Left cardiac atrium (tissue), 4 donors: ENCODE data around the gene HERC2. TPM values are rescaled to one million over a fixed set of nuclear protein-coding genes. Genes with fewer than 3 reads are reported as not detected.

Source experiments
- ATAC-seq, 2 donors: fragments of 200-7000 bp; cut with Tn5 transposase; one replicate each; pipeline ENCODE4 v1.9.1; 2020; ENCODE audit warnings: mild to moderate bottlenecking in 2 of 2, moderate library complexity in 2 of 2
- DNase-seq: peaks from one replicate; pipeline ENCODE4 v3.0.0-alpha.2; 2020
- intact Hi-C, 2 donors: fragments of 100-400 bp; cut with DNase I; formaldehyde crosslinking; loops; one replicate each; pipeline versions ENCODE4 v1.14.1 to v1.15.1; 2022 to 2023
- total RNA-seq, 2 donors: library from RNA; stranded (reverse); fragmentation: NEBNext Ultra II Directional; extraction: Animal tissue kit (Norgen Biotek cat#: 25700); gene quantifications; one replicate each; pipeline ENCODE4 v1.2.1, GENCODE V29; 2021
- donor health status: DM: no; HTN: yes; CAD: no.
- donor health status: DM: no; HTN: yes; CAD: no; lungs with severe emphysema.
- donor health status: DM: yes; HTN: yes; CAD: no.
- donor health status: Dilated cardiomyopathy.

Gene HERC2
- total RNA-seq, 2 donors from 2014 or later = 46.5 to 46.8 TPM

- ATAC-seq = peak in 1 of 2 donors; percentile 3
- no peak for DNase-seq
- intact Hi-C loops = no loop called here
Observed at GRCh38 chr15:28109626-28110455, 212.1 kb downstream of the HERC2 start.

DNA sequence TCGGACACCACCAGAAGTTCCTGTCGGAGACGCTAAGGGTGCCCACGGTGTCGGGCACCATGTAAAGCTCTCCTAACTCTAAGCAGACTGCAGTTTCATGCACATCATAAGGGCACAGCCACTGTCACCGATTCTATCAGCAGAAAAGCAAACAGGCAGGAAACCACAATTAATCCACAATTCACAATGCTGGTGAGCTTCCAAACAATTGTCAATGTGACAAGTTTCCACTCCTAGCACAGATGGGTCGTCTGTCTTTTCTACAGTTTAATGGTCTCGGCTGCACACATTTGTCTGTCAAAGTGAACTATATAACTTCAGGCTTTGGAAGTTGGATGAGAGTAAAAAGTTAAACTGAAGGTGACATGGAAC, 214.1 kb downstream of the HERC2 start:
- no peak for ATAC-seq
- DNase-seq = no peak
- intact Hi-C loops = no loop called here

GRCh38 chr15:28107111-28107903, 214.7 kb downstream of the HERC2 start:
- ATAC-seq = peak; percentile 46 to 49
- intact Hi-C loops = no loop called here
- no peak for DNase-seq

DNA sequence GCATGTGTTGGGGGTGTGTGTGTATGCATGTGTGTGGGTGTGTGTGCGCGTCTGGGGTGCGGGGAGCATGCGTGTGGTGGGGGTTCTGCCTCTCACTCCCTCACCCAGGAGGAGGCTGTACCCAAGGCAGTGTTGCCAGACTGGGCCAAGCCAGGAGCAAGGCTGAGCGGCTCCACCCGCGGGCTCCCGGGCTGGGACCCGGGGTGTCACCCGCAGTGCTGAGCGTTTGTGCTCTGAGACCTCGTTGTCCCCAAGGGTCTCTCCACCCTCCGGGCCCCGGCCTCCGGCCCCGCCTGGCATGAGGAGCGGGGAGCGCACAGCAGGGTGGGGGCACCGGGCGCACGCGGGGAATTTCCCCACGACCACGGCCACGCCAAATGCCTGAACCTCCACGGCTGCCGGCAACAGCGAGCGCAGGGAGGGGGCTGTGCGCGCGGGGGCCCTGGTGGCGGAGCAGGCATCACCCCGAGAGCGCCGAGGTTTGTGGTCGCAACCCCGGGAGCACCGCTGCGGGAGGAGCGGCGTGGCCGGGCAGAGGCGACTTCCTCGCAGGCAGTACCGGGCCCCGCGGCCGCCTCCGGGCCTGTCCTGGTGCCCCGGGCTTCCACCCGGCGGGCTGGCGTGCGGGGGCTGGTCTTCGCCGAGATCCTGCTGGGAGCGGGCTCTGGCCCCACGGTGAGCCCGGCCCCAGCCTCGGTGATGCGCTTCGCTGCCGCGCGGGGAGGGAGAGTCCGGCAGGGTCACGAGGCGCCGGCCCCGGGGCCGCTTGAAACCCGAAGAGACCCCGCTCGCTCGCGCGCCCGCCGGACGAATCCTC, 215.5 kb downstream of the HERC2 start:
- intact Hi-C loops = no loop called here
- DNase-seq = no peak
- ATAC-seq = peak; percentile 52 to 66

GRCh38 chr15:28105793-28106192, 216.2 kb downstream of the HERC2 start:
- DNase-seq (no peak), ATAC-seq (no peak)
- intact Hi-C loops = no loop called here

DNA sequence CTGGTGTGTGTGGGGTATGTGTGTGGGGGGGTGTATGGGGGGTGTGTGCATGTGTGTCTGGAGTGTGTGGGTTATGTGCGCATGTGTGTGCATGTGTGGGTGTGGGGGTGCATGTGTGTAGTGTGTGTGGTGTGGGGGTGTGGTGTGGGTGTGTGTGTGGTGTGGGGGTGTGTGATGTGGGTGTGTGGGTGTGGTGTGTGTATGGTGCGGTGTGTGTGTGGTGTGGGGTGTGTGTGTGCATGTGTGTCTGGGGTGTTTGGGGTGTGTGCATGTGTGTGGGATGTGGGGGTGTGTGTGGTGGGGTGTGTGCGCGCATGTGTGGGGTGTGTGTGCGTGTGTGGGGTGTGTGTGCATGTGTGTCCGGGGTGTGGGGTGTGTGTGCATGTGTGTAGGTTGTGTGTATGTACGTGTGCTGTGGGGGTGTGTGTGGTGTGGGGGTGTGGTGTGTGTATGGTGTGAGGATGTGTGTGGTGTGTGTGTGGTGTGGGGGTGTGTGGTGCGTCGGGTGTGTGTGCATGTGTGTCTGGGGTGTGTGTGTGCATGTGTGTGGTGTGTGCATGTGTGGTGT, 216.7 kb downstream of the HERC2 start:
- ATAC-seq (no peak), DNase-seq (no peak)
- intact Hi-C loops = no loop called here

DNA sequence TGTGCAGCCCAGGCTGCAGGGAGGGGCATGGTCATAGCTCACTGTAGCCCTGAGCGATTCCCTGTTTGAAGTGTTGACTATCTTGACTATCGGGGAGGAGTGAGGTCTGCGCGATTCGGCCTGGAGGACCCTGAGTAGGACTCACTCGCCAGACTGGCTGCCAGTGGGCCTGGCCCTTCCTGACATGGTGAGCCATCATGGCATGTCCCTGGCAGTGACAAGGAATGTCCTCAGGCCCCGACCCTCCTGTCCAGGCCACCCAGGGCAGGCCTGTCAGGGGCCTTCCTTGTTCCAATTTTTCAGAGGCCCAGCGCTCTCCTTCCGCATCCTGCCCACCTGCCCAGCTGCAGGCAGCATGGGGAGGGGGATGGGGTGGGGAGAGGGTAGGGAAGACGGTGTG, 217.7 kb downstream of the HERC2 start:
- ATAC-seq (no peak), DNase-seq (no peak)
- intact Hi-C loops = no loop called here

DNA sequence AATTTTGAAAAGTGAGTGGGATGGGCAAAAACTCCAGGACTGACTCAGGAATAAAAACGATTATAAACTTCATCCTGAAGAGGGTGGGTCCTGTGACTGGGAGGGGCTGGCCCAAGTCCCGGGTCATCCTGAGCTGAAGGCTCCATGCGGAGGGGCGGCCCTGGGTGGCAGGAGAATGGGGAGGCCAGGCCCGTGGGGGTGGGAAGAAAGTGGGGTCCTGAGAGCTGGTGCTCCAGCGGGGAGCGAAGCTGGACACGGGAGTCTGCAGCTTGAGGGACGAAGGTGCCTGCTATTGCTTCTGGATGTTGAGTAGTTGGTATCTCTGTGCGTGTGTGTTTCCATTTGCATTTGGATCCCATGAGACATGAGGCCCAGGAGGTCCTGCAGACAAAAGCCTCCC, 218.1 kb downstream of the HERC2 start:
- no peak for DNase-seq
- intact Hi-C loops = no loop called here
- no peak for ATAC-seq

GRCh38 chr15:28101983-28102441, 220.0 kb downstream of the HERC2 start:
- ATAC-seq (no peak), DNase-seq (no peak)
- intact Hi-C loops = no loop called here

GRCh38 chr15:28101201-28101600, 220.8 kb downstream of the HERC2 start:
- intact Hi-C loops = no loop called here
- DNase-seq = no peak
- no peak for ATAC-seq

GRCh38 chr15:28100516-28101195, 221.3 kb downstream of the HERC2 start:
- no peak for DNase-seq
- intact Hi-C loops = no loop called here
- ATAC-seq = no peak

DNA sequence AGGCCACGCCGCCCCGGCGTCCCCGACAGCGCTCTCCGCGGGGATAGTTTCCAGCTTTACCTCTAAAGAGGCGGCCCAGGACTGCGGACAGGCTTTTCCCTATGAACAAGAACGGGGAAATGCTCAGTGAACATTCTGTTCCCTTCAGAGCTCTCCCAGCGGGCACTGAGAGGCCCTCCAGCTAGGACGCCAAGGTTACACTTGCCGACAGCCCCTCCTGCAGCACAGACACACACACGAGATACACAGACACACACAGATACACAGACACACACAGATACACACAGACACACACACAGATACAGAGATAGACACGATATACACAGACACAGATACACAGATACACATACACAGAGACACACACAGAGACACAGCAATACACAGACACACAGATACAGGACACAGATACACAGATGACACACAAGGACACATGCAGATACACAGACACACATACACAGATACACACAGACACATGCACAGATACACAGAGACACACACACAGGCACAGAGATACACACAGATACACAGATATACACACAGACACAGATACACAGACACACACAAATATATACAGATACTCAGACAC, 222.3 kb downstream of the HERC2 start:
- DNase-seq (no peak), ATAC-seq (no peak)

DNA sequence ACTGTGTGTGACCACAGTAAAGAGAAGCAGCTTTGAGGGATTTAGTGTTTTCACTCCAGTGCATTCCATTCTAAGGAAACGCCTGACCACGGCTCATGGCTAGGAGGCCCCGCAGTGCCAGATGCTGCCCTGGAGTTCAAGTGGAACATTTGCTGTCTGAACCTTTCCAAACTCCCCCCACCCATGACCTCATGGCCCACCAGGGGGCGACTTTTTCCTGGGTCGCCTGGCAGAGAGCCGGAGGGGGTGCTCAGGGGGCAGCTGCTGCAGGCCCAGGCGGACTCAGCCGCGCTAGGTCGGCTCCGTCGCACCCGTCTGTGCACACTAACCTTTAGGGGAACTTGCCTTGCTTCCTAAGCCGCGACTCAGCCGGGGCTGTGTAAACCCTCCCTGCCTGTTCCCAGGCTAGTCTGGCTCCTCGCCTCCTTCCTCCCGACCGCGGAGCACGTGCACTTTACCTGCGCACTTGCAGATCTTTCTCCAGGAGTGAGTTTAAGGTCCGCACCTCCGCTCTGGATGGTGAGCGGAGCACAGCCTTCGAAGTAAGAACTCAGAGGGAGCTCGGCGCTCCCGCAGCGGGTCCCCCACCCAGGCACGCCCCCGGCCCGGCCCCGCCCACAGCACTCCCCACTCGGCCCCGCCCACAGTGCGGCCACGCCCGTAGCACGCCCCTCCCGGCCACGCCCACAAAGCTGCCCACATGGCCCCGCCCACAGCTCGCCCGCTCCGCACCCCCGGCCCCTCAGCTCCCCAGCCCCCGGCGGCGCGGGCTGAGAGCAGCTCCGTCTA, 223.0 kb downstream of the HERC2 start, which contains the start of gene OCA2:
TSS of gene OCA2 (minus strand) at position 550 of the 789 bp plus-strand sequence. CDS start 17,441 bp downstream, outside the sequence.
- peak; percentile 35 to 59 for ATAC-seq
- intact Hi-C loops = no loop called here
- peak; percentile 65 for DNase-seq

More for the DNA sequence above, 222.3 kb downstream of the HERC2 start:
- intact Hi-C loops = no loop called here

DNA sequence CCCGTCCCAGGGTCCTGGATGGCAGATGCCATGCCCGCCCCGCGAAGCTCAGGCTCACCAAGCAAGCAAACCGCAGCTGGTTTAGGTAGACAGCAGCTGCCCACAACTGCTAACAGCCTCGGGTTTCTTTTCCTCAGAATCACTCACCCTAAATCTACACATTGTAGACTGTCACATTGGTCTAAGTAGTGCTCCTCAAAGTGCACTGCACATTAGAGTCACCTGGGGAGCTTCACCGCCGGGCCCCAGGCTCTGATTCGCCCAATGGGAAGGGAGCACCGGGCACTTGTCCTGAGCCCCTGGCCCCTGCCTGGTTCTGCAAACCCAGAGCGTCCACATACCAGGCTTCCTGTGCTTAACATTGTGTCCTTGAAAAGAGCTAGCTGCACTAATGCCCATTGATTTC, 223.6 kb downstream of the HERC2 start:
- DNase-seq (no peak), ATAC-seq (no peak)
- intact Hi-C loops = no loop called here

GRCh38 chr15:28097656-28098359, 224.2 kb downstream of the HERC2 start:
- no peak for DNase-seq
- intact Hi-C loops = no loop called here
- ATAC-seq = no peak

- ATAC-seq (peak; percentile 1 to 10), DNase-seq (no peak)
- intact Hi-C loops = no loop called here
Observed at GRCh38 chr15:28096670-28097431, 225.1 kb downstream of the HERC2 start.
